Suprapubic skin (tissue), 4 donors: ENCODE results near the gene PRR33.

Experiments
- CTCF ChIP-seq, 2 donors: fragments of 200-600 bp in 1 of 2; fragments of 450-650 bp in 1 of 2; sonication (generic) in 1 of 2; IDR thresholded peaks; one replicate each; pipeline ENCODE4 v1.5.1; 2016 to 2019; ENCODE audit warnings: antibody characterized with exemption in 2 of 2, mild to moderate bottlenecking in 1 of 2, moderate library complexity in 1 of 2
- EP300 ChIP-seq: sonication (generic); formaldehyde crosslinking; IDR thresholded peaks from one replicate; pipeline ENCODE4 v1.6.1; 2017; ENCODE audit warnings: antibody characterized with exemption
- POLR2AphosphoS5 ChIP-seq, 3 donors: sonication (generic); formaldehyde crosslinking; IDR thresholded peaks; one replicate each; pipeline ENCODE4 v1.6.1; 2017; ENCODE audit warnings: antibody characterized with exemption in 3 of 3

- TF ChIP-seq POLR2AphosphoS5 (IDR thresholded peaks at IDR 0.05) (no peak), CTCF (IDR thresholded peaks at IDR 0.05) (no peak), EP300 (no peak)
Observed at GRCh38 chr11:1919391-1920127, 27.9 kb upstream of the PRR33 start, which contains the start of gene TNNT3.
